ENCODE measurements around the gene DHRS7B.
"Not testable (repeated sequence)": the region's sequence is repeated elsewhere in the genome, so short reads cannot be mapped to it uniquely, and the experiment has no call there.

DHRS7B gene

GRCh38 chr17:21204935-21205334 is 78.2 kb downstream of the DHRS7B start:
- no peak overlapping the region for H3K4me3 ChIP-seq (ENCODE audit: low read depth, low read length)

- no peak overlapping the region for H3K4me3 ChIP-seq (ENCODE audit: low read depth, low read length)
Measured at GRCh38 chr17:21208352-21208751, 81.6 kb downstream of the DHRS7B start.

- H3K4me3 ChIP-seq (ENCODE audit: low read depth, low read length): no peak overlapping the region
Measured at GRCh38 chr17:21209511-21210175, 82.9 kb downstream of the DHRS7B start.

- H3K4me3 ChIP-seq (ENCODE audit: low read depth, low read length): no peak overlapping the region
Measured at GRCh38 chr17:21210411-21211076, 83.8 kb downstream of the DHRS7B start.

- H3K4me3 ChIP-seq (ENCODE audit: low read depth, low read length): no peak overlapping the region
Measured at GRCh38 chr17:21211825-21212479, 85.2 kb downstream of the DHRS7B start.

- H3K4me3 ChIP-seq (ENCODE audit: low read depth, low read length): peak overlapping the region; percentile 93
Measured at GRCh38 chr17:21212826-21213637, 86.3 kb downstream of the DHRS7B start.

GRCh38 chr17:21213638-21214014 is 86.9 kb downstream of the DHRS7B start:
- H3K4me3 ChIP-seq (ENCODE audit: low read depth, low read length): peak overlapping the region; percentile 93

GRCh38 chr17:21214015-21214776 is 87.4 kb downstream of the DHRS7B start, which contains the start of gene TMEM11:
Gene TMEM11, minus strand, starts transcription at chr17:21214161. Its CDS starts 9 bp downstream, at chr17:21214152.
- H3K4me3 ChIP-seq (ENCODE audit: low read depth, low read length): peak within 1 kb of the TSS; percentile 93

- peak overlapping the region; percentile 93 for H3K4me3 ChIP-seq (ENCODE audit: low read depth, low read length)
Measured at GRCh38 chr17:21214777-21215541, 88.2 kb downstream of the DHRS7B start.

- H3K4me3 ChIP-seq (ENCODE audit: low read depth, low read length): no peak overlapping the region
Measured at GRCh38 chr17:21215935-21216334, 89.2 kb downstream of the DHRS7B start.

- no peak overlapping the region for H3K4me3 ChIP-seq (ENCODE audit: low read depth, low read length)
Measured at GRCh38 chr17:21217346-21217745, 90.6 kb downstream of the DHRS7B start.

GRCh38 chr17:21218101-21218500 is 91.3 kb downstream of the DHRS7B start:
- H3K4me3 ChIP-seq (ENCODE audit: low read depth, low read length): no peak overlapping the region

GRCh38 chr17:21218831-21219380 is 92.1 kb downstream of the DHRS7B start:
- H3K4me3 ChIP-seq (ENCODE audit: low read depth, low read length): no peak overlapping the region

GRCh38 chr17:21223086-21223485 is 96.3 kb downstream of the DHRS7B start:
- no peak overlapping the region for H3K4me3 ChIP-seq (ENCODE audit: low read depth, low read length)

- H3K4me3 ChIP-seq (ENCODE audit: low read depth, low read length): not testable (repeated sequence)
Measured at GRCh38 chr17:21227277-21227676, 100.5 kb downstream of the DHRS7B start.

GRCh38 chr17:21228111-21228510 is 101.3 kb downstream of the DHRS7B start:
- no peak overlapping the region for H3K4me3 ChIP-seq (ENCODE audit: low read depth, low read length)

GRCh38 chr17:21228845-21229244 is 102.1 kb downstream of the DHRS7B start:
- H3K4me3 ChIP-seq (ENCODE audit: low read depth, low read length): no peak overlapping the region

GRCh38 chr17:21231533-21231932 is 104.8 kb downstream of the DHRS7B start:
- no peak overlapping the region for H3K4me3 ChIP-seq (ENCODE audit: low read depth, low read length)

GRCh38 chr17:21232033-21232749 is 105.4 kb downstream of the DHRS7B start:
- no peak overlapping the region for H3K4me3 ChIP-seq (ENCODE audit: low read depth, low read length)

All from iPS-11a (cell line).